ENCODE measurements around the gene DENND1A. TPM values are rescaled to one million over a fixed set of nuclear protein-coding genes. Genes with fewer than 3 reads are reported as not detected.
"Not testable (repeated sequence)": the region's sequence is repeated elsewhere in the genome, so short reads cannot be mapped to it uniquely, and the experiment has no call there.

Gene DENND1A
- total RNA-seq, 1 donor from 2014 or later, result 12.6 TPM

- intact Hi-C loops (cut with DNase I), result no loop called here
- DNase-seq (no peak), ATAC-seq (ENCODE audit: poor library complexity) (peak; percentile 2)
Measured at GRCh38 chr9:123927625-123928532, 2.0 kb downstream of the DENND1A start.

DNA sequence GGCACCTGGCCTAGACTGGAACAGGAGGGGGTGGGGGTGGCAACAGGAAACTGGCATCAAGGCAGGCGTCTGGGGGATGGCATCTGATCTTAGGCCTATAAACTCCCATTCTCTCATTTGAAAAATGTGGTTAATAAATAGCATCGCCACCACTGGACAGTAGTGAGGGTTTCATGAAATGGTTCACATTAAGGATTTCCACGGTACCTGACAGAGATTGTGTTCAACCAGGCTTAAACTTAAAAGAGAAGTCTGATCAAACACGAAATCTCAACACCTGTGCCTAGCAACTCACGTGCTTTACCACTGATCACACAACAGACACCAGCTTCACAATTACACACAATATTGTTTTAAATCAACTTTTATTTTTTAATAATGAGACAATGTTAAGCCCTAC lies 3.0 kb downstream of the DENND1A start:
- no peak for DNase-seq
- no peak for ATAC-seq (ENCODE audit: poor library complexity)
- intact Hi-C loops (cut with DNase I), result no loop called here

GRCh38 chr9:123925819-123926218 lies 4.1 kb downstream of the DENND1A start:
- intact Hi-C loops (cut with DNase I), result no loop called here
- no peak for ATAC-seq (ENCODE audit: poor library complexity)
- no peak for DNase-seq

DNA sequence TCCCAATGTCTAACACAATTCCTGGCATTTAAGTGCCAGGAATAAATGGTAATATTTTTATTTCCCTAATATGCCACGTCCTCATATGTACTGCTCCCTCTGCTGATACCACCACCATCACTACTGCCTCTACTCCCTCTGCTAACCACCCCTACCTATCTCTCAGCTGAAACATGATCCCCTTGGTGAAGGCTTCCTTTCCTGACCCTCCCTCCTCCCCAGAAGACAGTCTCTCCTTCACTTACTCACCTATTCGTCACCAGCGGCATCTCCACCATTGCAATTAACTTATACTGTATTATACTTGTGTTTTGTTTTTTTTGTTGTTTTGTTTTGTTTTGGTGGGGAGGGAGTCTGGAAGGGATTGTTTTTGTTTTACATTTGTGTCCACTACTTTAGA lies 4.8 kb downstream of the DENND1A start:
- intact Hi-C loops (cut with DNase I), result no loop called here
- DNase-seq, result no peak
- no peak for ATAC-seq (ENCODE audit: poor library complexity)

DNA sequence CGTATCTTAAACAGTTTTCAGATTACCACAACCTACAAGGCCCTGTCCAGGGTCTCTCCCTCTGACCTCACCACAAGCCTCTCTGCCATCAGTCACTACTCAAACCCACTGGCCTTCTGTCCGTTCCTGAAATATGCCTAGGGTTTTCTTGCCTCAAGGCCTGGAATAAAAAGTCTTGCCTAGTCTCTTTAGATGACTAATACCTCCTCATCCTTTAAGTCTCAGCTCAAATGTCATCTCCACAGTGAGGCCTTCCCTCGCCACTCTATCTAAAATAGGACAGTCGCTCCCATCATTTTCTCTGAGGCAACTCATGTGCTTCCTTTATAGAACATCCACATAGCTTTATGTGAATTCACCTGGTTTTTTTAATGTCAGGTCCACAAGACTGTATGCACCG lies 5.2 kb downstream of the DENND1A start:
- DNase-seq (no peak), ATAC-seq (ENCODE audit: poor library complexity) (no peak)
- intact Hi-C loops (cut with DNase I), result no loop called here

GRCh38 chr9:123923884-123924283 lies 6.0 kb downstream of the DENND1A start:
- intact Hi-C loops (cut with DNase I), result no loop called here
- DNase-seq (no peak), ATAC-seq (ENCODE audit: poor library complexity) (no peak)

GRCh38 chr9:123923377-123923776 lies 6.5 kb downstream of the DENND1A start:
- no peak for DNase-seq
- ATAC-seq (ENCODE audit: poor library complexity), result no peak
- intact Hi-C loops (cut with DNase I), result no loop called here

DNA sequence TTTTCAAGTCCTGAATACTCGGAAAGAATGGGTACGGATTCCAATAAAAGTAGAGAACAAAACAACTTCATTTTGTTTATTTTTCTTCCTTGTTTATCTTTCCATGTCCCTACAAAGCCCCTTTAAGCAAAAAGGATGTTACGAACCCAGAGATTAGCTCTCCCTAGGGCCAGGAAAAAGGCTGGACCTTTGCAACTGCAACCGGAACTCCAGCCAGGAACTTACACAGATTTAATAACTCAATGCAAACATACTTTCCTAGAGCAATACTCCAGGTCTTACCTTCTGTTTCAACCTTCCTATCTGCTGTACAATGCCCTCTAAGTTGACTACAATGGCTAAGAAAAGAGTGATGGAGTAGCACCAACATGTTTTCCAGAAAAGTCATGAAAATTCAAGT lies 7.0 kb downstream of the DENND1A start:
- DNase-seq (no peak), ATAC-seq (ENCODE audit: poor library complexity) (no peak)
- intact Hi-C loops (cut with DNase I), result no loop called here

- intact Hi-C loops (cut with DNase I), result no loop called here
- ATAC-seq (ENCODE audit: poor library complexity) (no peak), DNase-seq (no peak)
Measured at GRCh38 chr9:123922431-123922830, 7.5 kb downstream of the DENND1A start.

GRCh38 chr9:123914517-123915196 lies 15.3 kb downstream of the DENND1A start:
- DNase-seq (no peak), ATAC-seq (ENCODE audit: poor library complexity) (no peak)
- intact Hi-C loops (cut with DNase I), result no loop called here

DNA sequence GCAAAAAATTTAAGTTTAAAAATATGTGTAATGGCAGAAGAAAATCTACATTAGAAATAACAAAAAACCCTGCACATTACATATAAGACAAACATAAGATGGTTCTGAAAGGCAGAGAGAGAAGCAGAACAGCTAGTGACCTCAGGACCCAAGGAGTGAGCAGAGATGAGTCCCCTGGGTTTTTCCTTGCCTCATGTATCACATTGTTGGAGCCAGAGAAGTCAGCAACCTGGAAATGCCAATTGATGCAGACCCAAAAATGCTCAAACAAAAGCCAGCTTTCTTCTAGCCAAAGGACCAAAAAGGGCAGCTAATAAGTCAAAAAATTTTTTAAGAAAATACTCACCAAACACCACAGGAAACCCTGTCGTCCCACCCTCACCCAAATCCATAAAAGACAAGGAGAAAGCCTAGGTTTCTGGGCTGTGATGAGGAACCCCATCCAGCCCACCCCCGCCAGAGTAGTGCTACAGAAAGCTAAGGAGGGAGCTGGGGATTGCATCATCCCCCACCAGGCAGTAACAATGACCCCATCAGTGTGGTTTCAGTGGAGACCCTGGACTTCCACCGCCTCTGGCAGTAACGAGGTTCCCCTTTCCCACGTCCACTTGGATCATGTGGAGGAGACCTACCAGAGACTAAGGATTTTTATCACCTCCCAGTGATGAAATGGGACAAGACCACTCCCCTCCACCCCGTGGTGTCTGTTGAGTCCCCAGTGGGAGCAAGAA lies 17.6 kb downstream of the DENND1A start:
- intact Hi-C loops (cut with DNase I), result no loop called here
- peak; percentile 63 for ATAC-seq (ENCODE audit: poor library complexity)
- DNase-seq, result no peak

DNA sequence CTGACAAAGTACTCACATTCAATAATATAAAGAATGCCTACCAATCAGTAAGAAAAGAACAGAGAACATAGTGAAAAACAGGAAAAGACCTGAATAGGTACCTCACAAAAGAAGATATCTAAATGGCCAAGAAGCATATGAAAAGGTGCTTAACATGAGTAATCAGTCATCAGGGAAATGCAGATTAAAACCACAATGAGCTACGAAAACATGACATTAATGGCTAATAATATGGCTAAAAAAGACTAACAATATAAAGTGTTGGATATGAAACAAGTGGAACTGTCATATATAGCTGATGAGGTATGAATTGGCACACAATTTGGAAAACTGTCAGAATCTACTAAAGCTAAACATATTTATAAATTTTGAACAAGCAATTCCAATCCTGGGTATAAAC lies 18.9 kb downstream of the DENND1A start:
- no peak for ATAC-seq (ENCODE audit: poor library complexity)
- intact Hi-C loops (cut with DNase I), result no loop called here
- DNase-seq, result no peak

DNA sequence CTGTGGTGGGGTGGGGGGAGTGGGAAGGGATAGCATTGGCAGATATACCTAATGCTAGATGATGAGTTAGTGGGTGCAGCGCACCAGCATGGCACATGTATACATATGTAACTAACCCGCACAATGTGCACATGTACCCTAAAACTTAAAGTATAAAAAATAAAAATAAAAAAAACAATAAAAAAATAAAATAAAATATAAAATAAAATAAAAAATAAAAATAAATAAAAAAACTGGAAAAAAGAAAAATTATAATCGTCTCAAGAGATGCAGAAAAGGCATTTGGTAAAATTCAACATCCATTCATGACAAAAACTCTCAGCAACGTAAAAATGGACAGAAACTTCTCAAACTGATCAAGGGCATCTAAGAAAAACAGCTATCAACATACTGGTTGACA lies 20.7 kb downstream of the DENND1A start:
- DNase-seq; intact Hi-C loops (cut with DNase I); ATAC-seq (ENCODE audit: poor library complexity): not testable (repeated sequence)

- intact Hi-C loops (cut with DNase I); ATAC-seq (ENCODE audit: poor library complexity); DNase-seq: not testable (repeated sequence)
Measured at GRCh38 chr9:123903550-123903949, 26.4 kb downstream of the DENND1A start.

DNA sequence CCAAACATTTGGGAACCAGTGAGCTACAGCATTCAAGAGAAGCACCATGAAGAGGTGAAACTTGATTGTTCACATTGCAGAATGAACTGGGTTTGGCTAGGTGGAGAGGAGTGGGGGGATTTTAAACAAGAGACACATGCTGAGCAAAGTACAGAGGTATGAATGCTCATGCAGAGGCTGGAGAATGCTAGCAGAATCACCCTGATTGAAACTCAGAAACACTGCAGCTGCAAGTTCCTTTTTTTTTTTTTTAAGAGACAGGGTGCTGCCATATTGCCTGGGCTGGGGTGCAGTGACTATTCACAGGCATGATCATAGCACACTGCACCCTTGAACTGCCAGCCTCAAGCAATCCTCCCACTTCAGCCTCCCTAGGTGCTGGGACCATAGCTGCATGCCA lies 35.1 kb downstream of the DENND1A start:
- no peak for ATAC-seq (ENCODE audit: poor library complexity)
- intact Hi-C loops (cut with DNase I), result no loop called here
- DNase-seq, result no peak

DNA sequence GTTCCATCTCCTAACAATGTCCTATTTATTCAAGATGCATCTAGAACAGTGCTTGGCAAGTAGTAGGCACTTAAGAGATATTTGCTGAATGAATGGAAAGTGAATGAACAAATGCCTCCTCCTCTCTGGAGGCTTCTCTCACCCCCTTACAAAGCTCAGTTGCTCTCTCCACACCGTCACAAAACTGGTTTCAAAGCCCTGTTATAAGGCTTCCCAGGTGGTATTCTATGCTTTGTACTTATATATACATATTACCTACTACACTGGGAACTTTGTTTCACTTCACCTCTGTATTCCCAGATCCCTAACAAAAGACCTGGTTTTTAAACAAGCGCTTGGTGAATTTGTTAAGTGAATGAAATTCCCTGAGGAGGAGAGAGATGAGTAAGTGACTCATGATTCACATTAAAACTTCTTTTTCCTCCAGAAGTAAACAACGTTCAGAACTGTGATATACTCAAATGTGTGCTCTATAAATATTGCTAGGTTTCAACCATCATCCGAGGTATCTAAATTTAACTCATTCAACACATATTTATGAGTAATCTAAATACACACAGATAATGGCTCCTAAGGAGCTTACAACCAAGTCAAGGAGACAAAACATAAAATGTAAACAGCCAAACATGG lies 36.0 kb downstream of the DENND1A start:
- no peak for DNase-seq
- ATAC-seq (ENCODE audit: poor library complexity), result no peak
- intact Hi-C loops (cut with DNase I), result no loop called here

- intact Hi-C loops (cut with DNase I), result no loop called here
- no peak for DNase-seq
- no peak for ATAC-seq (ENCODE audit: poor library complexity)
Measured at GRCh38 chr9:123893115-123893514, 36.8 kb downstream of the DENND1A start.

GRCh38 chr9:123887837-123888236 lies 42.1 kb downstream of the DENND1A start:
- DNase-seq (no peak), ATAC-seq (ENCODE audit: poor library complexity) (no peak)
- intact Hi-C loops (cut with DNase I), result no loop called here

GRCh38 chr9:123885834-123886233 lies 44.1 kb downstream of the DENND1A start:
- ATAC-seq (ENCODE audit: poor library complexity); intact Hi-C loops (cut with DNase I); DNase-seq: not testable (repeated sequence)
